ENCODE data around the gene HLF.

Gene HLF

GRCh38 chr17:55230716-55231115, 34.0 kb upstream of the HLF start:
- DNase-seq (ENCODE audit: low read depth, low spot score): no peak
- Histone ChIP-seq H3K4me1 (ENCODE audit: control insufficient read depth, insufficient read depth, low read length) (no peaks in the 10 kb centered on the region), H3K9me3 (ENCODE audit: control insufficient read depth, insufficient read depth, low read length) (no peaks in the 10 kb centered on the region), H3K27ac (ENCODE audit: low read length) (no peak overlapping the region), H3K27me3 (ENCODE audit: control insufficient read depth, insufficient read depth, low read length) (no peaks in the 10 kb centered on the region), H3K36me3 (ENCODE audit: control insufficient read depth, insufficient read depth, low read length) (no peaks in the 10 kb centered on the region), H3K4me3 (ENCODE audit: low read length) (no peak overlapping the region)
- no CpG with 5 or more reads among the region's 1 CpG for WGBS (ENCODE audit: insufficient coverage, insufficient read length)

DNA sequence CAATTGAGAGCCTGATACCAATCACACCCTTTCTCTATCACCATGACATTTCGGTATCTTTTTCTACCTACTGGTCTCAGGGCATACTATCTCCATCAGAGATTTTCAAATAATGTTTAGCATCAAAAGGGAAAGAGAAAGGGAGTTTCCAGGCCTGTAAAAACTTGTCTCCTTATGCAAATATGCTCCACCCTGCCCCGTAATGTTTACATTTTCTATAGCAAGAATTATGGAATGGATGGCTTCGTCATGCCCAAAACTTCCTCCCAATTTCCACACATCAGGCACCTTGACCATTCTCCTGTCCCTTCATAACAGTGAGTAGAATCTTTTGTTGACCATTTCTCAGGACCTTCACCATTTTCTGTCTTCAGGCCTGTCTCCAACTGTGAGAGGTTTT, 30.9 kb upstream of the HLF start:
- H3K27me3 ChIP-seq (ENCODE audit: control insufficient read depth, insufficient read depth, low read length): peaks cover 2% of the 10 kb centered on the region; the same call in 1 of the 2 replicates
- no CpG with 5 or more reads among the region's 3 CpGs for WGBS (ENCODE audit: insufficient coverage, insufficient read length)

GRCh38 chr17:55236316-55236715, 28.4 kb upstream of the HLF start:
- Histone ChIP-seq H3K4me1 (ENCODE audit: control insufficient read depth, insufficient read depth, low read length) (no peaks in the 10 kb centered on the region), H3K27ac (ENCODE audit: low read length) (no peak overlapping the region)
- WGBS (ENCODE audit: insufficient coverage, insufficient read length): no CpG with 5 or more reads among the region's 2 CpGs

More for the DNA sequence above, 30.9 kb upstream of the HLF start:
- no peaks in the 10 kb centered on the region for H3K9me3 ChIP-seq (ENCODE audit: control insufficient read depth, insufficient read depth, low read length)
- no peak overlapping the region for H3K27ac ChIP-seq (ENCODE audit: low read length)
- H3K36me3 ChIP-seq (ENCODE audit: control insufficient read depth, insufficient read depth, low read length): no peaks in the 10 kb centered on the region
- H3K4me1 ChIP-seq (ENCODE audit: control insufficient read depth, insufficient read depth, low read length): no peaks in the 10 kb centered on the region
- H3K4me3 ChIP-seq (ENCODE audit: low read length): no peak overlapping the region
- no peak for DNase-seq (ENCODE audit: low read depth, low spot score)

DNA sequence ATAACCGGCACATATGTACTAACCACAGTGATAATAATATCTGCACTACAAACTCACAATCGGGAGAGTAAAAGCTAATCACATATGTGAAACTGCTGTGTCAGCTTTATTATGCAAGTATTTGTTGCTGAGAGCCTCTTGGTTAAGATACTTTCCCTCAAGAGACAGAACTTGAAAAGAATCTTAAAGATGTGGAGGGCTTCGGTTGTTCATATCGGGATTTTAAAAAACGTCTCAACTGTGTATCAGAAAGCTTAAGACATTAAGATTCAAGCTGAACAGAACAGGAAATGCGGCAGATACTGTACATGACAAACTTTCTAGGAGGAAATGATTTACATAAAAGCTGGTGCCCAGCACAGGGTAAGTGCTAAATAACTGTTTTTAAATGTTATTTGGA, 27.5 kb upstream of the HLF start:
- DNase-seq (ENCODE audit: low read depth, low spot score): no peak

More at GRCh38 chr17:55236316-55236715, 28.4 kb upstream of the HLF start:
- DNase-seq (ENCODE audit: low read depth, low spot score): no peak
- no peaks in the 10 kb centered on the region for H3K9me3 ChIP-seq (ENCODE audit: control insufficient read depth, insufficient read depth, low read length)
- no peak overlapping the region for H3K4me3 ChIP-seq (ENCODE audit: low read length)
- H3K27me3 ChIP-seq (ENCODE audit: control insufficient read depth, insufficient read depth, low read length): peaks cover 2% of the 10 kb centered on the region; the same call in 1 of the 2 replicates
- no peaks in the 10 kb centered on the region for H3K36me3 ChIP-seq (ENCODE audit: control insufficient read depth, insufficient read depth, low read length)

DNA sequence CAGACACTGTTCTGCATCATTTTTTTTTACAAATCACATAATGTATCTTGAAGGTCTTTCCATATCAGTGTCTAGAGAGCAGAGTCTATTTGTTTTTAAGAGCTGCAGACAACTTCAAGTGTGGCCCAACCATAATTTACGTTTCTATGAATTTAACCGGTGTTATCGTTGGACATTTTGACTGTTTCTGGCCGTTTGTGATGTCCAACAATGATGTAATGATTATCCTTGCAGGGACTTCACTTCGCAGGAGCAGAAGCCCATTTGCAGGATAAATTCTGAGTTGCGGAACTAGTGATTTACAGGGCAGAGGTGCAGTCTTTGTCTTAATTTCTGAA, 26.9 kb upstream of the HLF start:
- no peak for DNase-seq (ENCODE audit: low read depth, low spot score)
- Histone ChIP-seq H3K4me1 (ENCODE audit: control insufficient read depth, insufficient read depth, low read length) (no peaks in the 10 kb centered on the region), H3K36me3 (ENCODE audit: control insufficient read depth, insufficient read depth, low read length) (no peaks in the 10 kb centered on the region), H3K27me3 (ENCODE audit: control insufficient read depth, insufficient read depth, low read length) (peaks cover 2% of the 10 kb centered on the region; the same call in 1 of the 2 replicates), H3K4me3 (ENCODE audit: low read length) (peak overlapping the region; percentile 13; the same call in 1 of the 2 replicates), H3K27ac (ENCODE audit: low read length) (no peak overlapping the region), H3K9me3 (ENCODE audit: control insufficient read depth, insufficient read depth, low read length) (no peaks in the 10 kb centered on the region)
- no CpG with 5 or more reads among the region's 6 CpGs for WGBS (ENCODE audit: insufficient coverage, insufficient read length)

More for the DNA sequence above, 27.5 kb upstream of the HLF start:
- no CpG with 5 or more reads among the region's 6 CpGs for WGBS (ENCODE audit: insufficient coverage, insufficient read length)
- Histone ChIP-seq H3K4me3 (ENCODE audit: low read length) (no peak overlapping the region), H3K36me3 (ENCODE audit: control insufficient read depth, insufficient read depth, low read length) (no peaks in the 10 kb centered on the region), H3K27ac (ENCODE audit: low read length) (no peak overlapping the region), H3K4me1 (ENCODE audit: control insufficient read depth, insufficient read depth, low read length) (no peaks in the 10 kb centered on the region), H3K9me3 (ENCODE audit: control insufficient read depth, insufficient read depth, low read length) (no peaks in the 10 kb centered on the region), H3K27me3 (ENCODE audit: control insufficient read depth, insufficient read depth, low read length) (peaks cover 2% of the 10 kb centered on the region; the same call in 1 of the 2 replicates)

GRCh38 chr17:55238179-55238930, 26.4 kb upstream of the HLF start:
- H3K4me3 ChIP-seq (ENCODE audit: low read length): peak overlapping the region; percentile 46; the same call in 1 of the 2 replicates
- no peak overlapping the region for H3K27ac ChIP-seq (ENCODE audit: low read length)
- H3K9me3 ChIP-seq (ENCODE audit: control insufficient read depth, insufficient read depth, low read length): no peaks in the 10 kb centered on the region
- DNase-seq (ENCODE audit: low read depth, low spot score): peak; percentile 93
- H3K4me1 ChIP-seq (ENCODE audit: control insufficient read depth, insufficient read depth, low read length): no peaks in the 10 kb centered on the region
- no CpG with 5 or more reads among the region's 68 CpGs for WGBS (ENCODE audit: insufficient coverage, insufficient read length)
- peaks cover 2% of the 10 kb centered on the region; the same call in 1 of the 2 replicates for H3K27me3 ChIP-seq (ENCODE audit: control insufficient read depth, insufficient read depth, low read length)
- H3K36me3 ChIP-seq (ENCODE audit: control insufficient read depth, insufficient read depth, low read length): no peaks in the 10 kb centered on the region

DNA sequence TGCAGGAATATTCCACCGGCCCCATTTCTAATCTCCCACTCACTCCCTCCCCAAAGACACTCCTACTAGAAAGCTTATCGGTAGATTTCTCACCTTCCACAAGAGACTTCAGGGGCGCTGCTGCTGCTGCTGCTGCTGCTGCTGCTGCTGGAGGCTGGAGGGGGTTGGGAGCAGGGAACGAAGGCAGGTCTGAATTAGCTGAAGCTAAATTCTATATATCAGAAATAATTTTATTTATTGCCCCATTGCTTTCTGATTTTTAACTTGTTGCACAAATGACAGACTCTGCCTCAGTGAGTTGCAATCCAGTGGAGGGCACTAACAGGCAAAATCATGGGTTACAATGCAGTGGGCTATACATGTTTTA, 25.8 kb upstream of the HLF start:
- H3K4me1 ChIP-seq (ENCODE audit: control insufficient read depth, insufficient read depth, low read length): no peaks in the 10 kb centered on the region
- no peaks in the 10 kb centered on the region for H3K36me3 ChIP-seq (ENCODE audit: control insufficient read depth, insufficient read depth, low read length)
- no peak for DNase-seq (ENCODE audit: low read depth, low spot score)
- no peaks in the 10 kb centered on the region for H3K9me3 ChIP-seq (ENCODE audit: control insufficient read depth, insufficient read depth, low read length)
- no peak overlapping the region for H3K27ac ChIP-seq (ENCODE audit: low read length)
- peak overlapping the region; percentile 46; the same call in 1 of the 2 replicates for H3K4me3 ChIP-seq (ENCODE audit: low read length)
- peaks cover 2% of the 10 kb centered on the region; the same call in 1 of the 2 replicates for H3K27me3 ChIP-seq (ENCODE audit: control insufficient read depth, insufficient read depth, low read length)
- WGBS (ENCODE audit: insufficient coverage, insufficient read length): no CpG with 5 or more reads among the region's 4 CpGs

- Histone ChIP-seq H3K27me3 (ENCODE audit: control insufficient read depth, insufficient read depth, low read length) (peaks cover 2% of the 10 kb centered on the region; the same call in 1 of the 2 replicates), H3K9me3 (ENCODE audit: control insufficient read depth, insufficient read depth, low read length) (no peaks in the 10 kb centered on the region), H3K36me3 (ENCODE audit: control insufficient read depth, insufficient read depth, low read length) (no peaks in the 10 kb centered on the region), H3K4me1 (ENCODE audit: control insufficient read depth, insufficient read depth, low read length) (no peaks in the 10 kb centered on the region), H3K4me3 (ENCODE audit: low read length) (no peak overlapping the region), H3K27ac (ENCODE audit: low read length) (no peak overlapping the region)
- WGBS (ENCODE audit: insufficient coverage, insufficient read length): no CpG with 5 or more reads among the region's 2 CpGs
- DNase-seq (ENCODE audit: low read depth, low spot score): no peak
Measured at GRCh38 chr17:55241097-55241496, 23.7 kb upstream of the HLF start.

- Histone ChIP-seq H3K4me1 (ENCODE audit: control insufficient read depth, insufficient read depth, low read length) (no peaks in the 10 kb centered on the region), H3K27ac (ENCODE audit: low read length) (no peak overlapping the region), H3K36me3 (ENCODE audit: control insufficient read depth, insufficient read depth, low read length) (no peaks in the 10 kb centered on the region), H3K27me3 (ENCODE audit: control insufficient read depth, insufficient read depth, low read length) (peaks cover 2% of the 10 kb centered on the region; the same call in 1 of the 2 replicates), H3K4me3 (ENCODE audit: low read length) (no peak overlapping the region), H3K9me3 (ENCODE audit: control insufficient read depth, insufficient read depth, low read length) (no peaks in the 10 kb centered on the region)
- DNase-seq (ENCODE audit: low read depth, low spot score): no peak
- WGBS (ENCODE audit: insufficient coverage, insufficient read length): no CpG with 5 or more reads among the region's 2 CpGs
Measured at GRCh38 chr17:55242476-55242875, 22.3 kb upstream of the HLF start.

GRCh38 chr17:55245986-55246385, 18.8 kb upstream of the HLF start:
- Histone ChIP-seq H3K27ac (ENCODE audit: low read length) (no peak overlapping the region), H3K4me1 (ENCODE audit: control insufficient read depth, insufficient read depth, low read length) (no peaks in the 10 kb centered on the region), H3K9me3 (ENCODE audit: control insufficient read depth, insufficient read depth, low read length) (no peaks in the 10 kb centered on the region), H3K27me3 (ENCODE audit: control insufficient read depth, insufficient read depth, low read length) (no peaks in the 10 kb centered on the region), H3K36me3 (ENCODE audit: control insufficient read depth, insufficient read depth, low read length) (no peaks in the 10 kb centered on the region), H3K4me3 (ENCODE audit: low read length) (no peak overlapping the region)
- DNase-seq (ENCODE audit: low read depth, low spot score): no peak
- no CpG with 5 or more reads among the region's 3 CpGs for WGBS (ENCODE audit: insufficient coverage, insufficient read length)

DNA sequence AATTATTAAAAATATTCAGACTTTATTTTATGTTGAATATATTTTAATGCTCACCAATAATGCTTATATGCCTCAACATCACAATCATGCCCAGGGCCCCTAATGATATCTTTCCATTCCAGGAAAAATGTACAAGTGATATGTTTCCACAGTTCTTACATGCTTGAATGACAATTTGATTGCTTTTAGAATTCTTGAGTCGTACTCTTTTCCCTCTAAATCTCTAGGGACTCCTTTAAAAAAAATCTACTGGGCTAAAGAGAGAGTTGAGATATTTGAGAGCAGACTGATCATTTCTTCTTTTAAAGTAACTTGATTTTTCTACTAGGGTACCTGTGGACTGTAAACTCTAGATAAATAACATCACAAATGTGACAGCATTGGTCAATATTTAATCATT, 18.2 kb upstream of the HLF start:
- no peak overlapping the region for H3K27ac ChIP-seq (ENCODE audit: low read length)
- H3K4me1 ChIP-seq (ENCODE audit: control insufficient read depth, insufficient read depth, low read length): no peaks in the 10 kb centered on the region
- DNase-seq (ENCODE audit: low read depth, low spot score): no peak
- no peak overlapping the region for H3K4me3 ChIP-seq (ENCODE audit: low read length)
- no peaks in the 10 kb centered on the region for H3K9me3 ChIP-seq (ENCODE audit: control insufficient read depth, insufficient read depth, low read length)
- H3K27me3 ChIP-seq (ENCODE audit: control insufficient read depth, insufficient read depth, low read length): no peaks in the 10 kb centered on the region
- WGBS (ENCODE audit: insufficient coverage, insufficient read length): no CpG with 5 or more reads among the region's 1 CpG
- H3K36me3 ChIP-seq (ENCODE audit: control insufficient read depth, insufficient read depth, low read length): no peaks in the 10 kb centered on the region
